H1 (cell line): ENCODE data around the gene PCF11. TPM values are rescaled to one million over a fixed set of nuclear protein-coding genes. Genes with fewer than 3 reads are reported as not detected.

ENCODE experiments used
- CTCF ChIA-PET: fragments of 300-600 bp; sonication (Branson Sonifier 250); formaldehyde crosslinking; loops from one replicate; lab custom pipeline; 2021; ENCODE audit not compliant: partially characterized antibody; lab: Charles Lee
- POLR2A ChIA-PET: fragments of 300-600 bp; sonication (Branson Sonifier 250); formaldehyde crosslinking; loops from one replicate; lab custom pipeline; 2021; ENCODE audit warnings: inconsistent platforms; ENCODE audit not compliant: partially characterized antibody; lab: Charles Lee
- DNase-seq, 2 experiments: peaks; one replicate each; pipeline versions ENCODE4 v3.0.0 to v3.0.0-alpha.2; 2010 to 2022; ENCODE audit warnings: low spot score in 2 of 2, low read depth in 1 of 2, mixed read lengths in 1 of 2
- FAIRE-seq: peaks from 2 replicates; lab custom pipeline; 2011; peaks lifted over from hg19 to GRCh38; lab: Jason Lieb, UNC
- H2AFZ ChIP-seq: 2 replicates; pipeline ENCODE4 v1.8.1; 2012; ENCODE audit warnings: low read length, inconsistent platforms
- H2AK5ac ChIP-seq: 2 replicates; pipeline ENCODE4 v1.6.1; 2013; ENCODE audit warnings: low read depth, low read length
- H2BK120ac ChIP-seq: replicated peaks from 2 replicates; pipeline ENCODE3; 2013; ENCODE audit warnings: low read depth, low read length, inconsistent platforms
- H2BK12ac ChIP-seq: 2 replicates; pipeline ENCODE4 v1.6.1; 2013; ENCODE audit warnings: low read depth, low read length
- H2BK15ac ChIP-seq: 2 replicates; pipeline ENCODE4 v1.6.1; 2013; ENCODE audit warnings: low read length
- H2BK20ac ChIP-seq: 2 replicates; pipeline ENCODE4 v1.6.1; 2013; ENCODE audit warnings: low read length
- H2BK5ac ChIP-seq: 2 replicates; pipeline ENCODE4 v1.6.1; 2013; ENCODE audit warnings: low read depth, low read length
- H3K14ac ChIP-seq: 2 replicates; pipeline ENCODE4 v1.6.1; 2013; ENCODE audit warnings: inconsistent platforms; ENCODE audit not compliant: insufficient read length
- H3K18ac ChIP-seq: 2 replicates; pipeline ENCODE4 v1.6.1; 2013; ENCODE audit warnings: low read length; ENCODE audit errors: extremely low read depth
- H3K23ac ChIP-seq: 2 replicates; pipeline ENCODE4 v1.6.1; 2013; ENCODE audit warnings: inconsistent platforms; ENCODE audit not compliant: insufficient read length
- H3K23me2 ChIP-seq: 2 replicates; pipeline ENCODE4 v1.6.1; 2013; ENCODE audit warnings: low read depth, low read length
- H3K27ac ChIP-seq: 2 replicates; pipeline ENCODE4 v1.6.1; 2011; ENCODE audit warnings: low read depth, low read length, inconsistent platforms
- H3K27me3 ChIP-seq, 4 experiments: replicated peaks in 1 of 4; 1 replicate in 1 of 4; 2 replicates in 3 of 4; pipeline versions ENCODE4 v1.6.1 to v1.8.1; 2011 to 2013; ENCODE audit warnings: low read length in 3 of 4, mild to moderate bottlenecking in 3 of 4, inconsistent platforms in 2 of 4, mixed read lengths in 2 of 4, moderate library complexity in 1 of 4; ENCODE audit not compliant: control insufficient read depth in 3 of 4, insufficient read depth in 3 of 4; ENCODE audit errors: extremely low read depth in 1 of 4
- H3K36me3 ChIP-seq, 4 experiments: 2 replicates each; pipeline versions ENCODE4 v1.6.1 to v1.8.1; 2011 to 2013; ENCODE audit warnings: mild to moderate bottlenecking in 4 of 4, low read length in 3 of 4, moderate library complexity in 2 of 4, control low read depth in 1 of 4, inconsistent platforms in 1 of 4; ENCODE audit not compliant: insufficient read depth in 4 of 4, control insufficient read depth in 2 of 4
- H3K4ac ChIP-seq: replicated peaks from 2 replicates; pipeline ENCODE3; 2013; ENCODE audit warnings: low read length, low read depth, mixed read lengths, inconsistent platforms; ENCODE audit not compliant: insufficient read length
- H3K4me1 ChIP-seq, 4 experiments: replicated peaks in 1 of 4; 1 replicate in 1 of 4; 2 replicates in 3 of 4; pipeline versions ENCODE4 v1.6.1 to v1.8.1; 2011 to 2013; ENCODE audit warnings: low read length in 3 of 4, inconsistent platforms in 2 of 4, mixed read lengths in 1 of 4; ENCODE audit not compliant: insufficient read depth in 4 of 4, control insufficient read depth in 3 of 4
- H3K4me2 ChIP-seq, 2 experiments: 2 replicates each; pipeline versions ENCODE4 v1.6.1 to v1.8.1; 2011 to 2013; ENCODE audit warnings: low read depth in 2 of 2, low read length in 2 of 2, control low read depth in 1 of 2, inconsistent platforms in 1 of 2, mild to moderate bottlenecking in 1 of 2; ENCODE audit not compliant: insufficient read depth in 1 of 2
- H3K4me3 ChIP-seq, 4 experiments: fragments of 200-600, 300-600 bp in 1 of 4; sonication (generic), shearing (Covaris generic), sonication (Bioruptor Twin) in 1 of 4; 2 replicates each; pipeline versions ENCODE4 v1.5.1 to v1.8.1; 2011 to 2016; ENCODE audit warnings: low read length in 4 of 4, low read depth in 3 of 4, control low read depth in 2 of 4, inconsistent platforms in 2 of 4, mild to moderate bottlenecking in 2 of 4, mixed read lengths in 1 of 4, moderate library complexity in 1 of 4; ENCODE audit not compliant: insufficient read depth in 2 of 4; ENCODE audit errors: extremely low read depth in 1 of 4
- H3K56ac ChIP-seq: replicated peaks from 2 replicates; pipeline ENCODE3; 2013; ENCODE audit warnings: low read depth, mild to moderate bottlenecking, mixed read lengths, low read length, inconsistent platforms; ENCODE audit not compliant: insufficient read length
- H3K79me1 ChIP-seq: 2 replicates; pipeline ENCODE4 v1.6.1; 2013; ENCODE audit warnings: low read depth, low read length, control low read depth
- H3K79me2 ChIP-seq, 2 experiments: 2 replicates each; pipeline versions ENCODE4 v1.6.1 to v1.8.1; 2012 to 2013; ENCODE audit warnings: low read length in 2 of 2, mild to moderate bottlenecking in 2 of 2, inconsistent platforms in 1 of 2; ENCODE audit not compliant: insufficient read depth in 2 of 2, control insufficient read depth in 1 of 2
- H3K9ac ChIP-seq, 4 experiments: replicated peaks in 1 of 4; 1 replicate in 1 of 4; 2 replicates in 3 of 4; pipeline versions ENCODE4 v1.6.1 to v1.8.1; 2011 to 2013; ENCODE audit warnings: low read depth in 3 of 4, low read length in 3 of 4, control low read depth in 2 of 4, mild to moderate bottlenecking in 2 of 4, moderate library complexity in 2 of 4, inconsistent platforms in 1 of 4; ENCODE audit errors: extremely low read depth in 1 of 4
- H3K9me3 ChIP-seq, 2 experiments: 2 replicates each; pipeline versions ENCODE4 v1.6.1 to v1.8.1; 2012 to 2013; ENCODE audit warnings: mild to moderate bottlenecking in 2 of 2, moderate library complexity in 2 of 2, control low read depth in 1 of 2, inconsistent platforms in 1 of 2, low read depth in 1 of 2, low read length in 1 of 2, mixed read lengths in 1 of 2; ENCODE audit not compliant: insufficient read depth in 2 of 2
- H4K20me1 ChIP-seq, 2 experiments: replicated peaks in 1 of 2; 2 replicates each; pipeline versions ENCODE3 to v1.8.1; 2011 to 2013; ENCODE audit warnings: inconsistent platforms in 2 of 2, low read length in 2 of 2, mild to moderate bottlenecking in 1 of 2; ENCODE audit not compliant: insufficient read depth in 2 of 2, control insufficient read depth in 1 of 2
- H4K5ac ChIP-seq: 2 replicates; pipeline ENCODE4 v1.6.1; 2013; ENCODE audit warnings: low read length, low read depth, mixed read lengths, inconsistent platforms; ENCODE audit not compliant: insufficient read length
- H4K8ac ChIP-seq: 2 replicates; pipeline ENCODE4 v1.8.0; 2013; ENCODE audit warnings: mild to moderate bottlenecking, moderate library complexity, low read length, inconsistent platforms; ENCODE audit not compliant: insufficient read depth; ENCODE audit errors: extremely low read depth
- H4K91ac ChIP-seq: replicated peaks from 2 replicates; pipeline ENCODE3; 2013; ENCODE audit warnings: low read length, mixed read lengths, inconsistent platforms; ENCODE audit not compliant: insufficient read length
- CREB1 ChIP-seq: IDR thresholded peaks from 2 replicates; pipeline ENCODE4 v1.6.1; 2012; ENCODE audit warnings: inconsistent platforms
- FOSL1 ChIP-seq: IDR thresholded peaks from 2 replicates; pipeline ENCODE4 v1.6.1; 2011; ENCODE audit warnings: mild to moderate bottlenecking, low read depth, low read length, moderate library complexity; ENCODE audit not compliant: insufficient read depth
- JUND ChIP-seq: IDR thresholded peaks from 2 replicates; pipeline ENCODE4 v1.6.1; 2011; ENCODE audit warnings: mild to moderate bottlenecking, improper control_type of control experiment, low read length
- PHF8 ChIP-seq: fragments of 200-600 bp; sonication (generic); conservative IDR thresholded peaks from 2 replicates; pipeline ENCODE4 v1.7.1; 2012; ENCODE audit warnings: low read depth, mild to moderate bottlenecking, inconsistent platforms, low read length, moderate library complexity
- YY1 ChIP-seq: IDR thresholded peaks from 2 replicates; pipeline ENCODE4 v1.6.1; 2011; ENCODE audit warnings: low read depth, mild to moderate bottlenecking, low read length
- WGBS, 2 experiments: shearing (Covaris generic) in 1 of 2; methylation state at CpG; one replicate each; pipeline versions ENCODE4 v1.1.6 to v1.1.7; 2013 to 2015; ENCODE audit warnings: low lambda C conversion rate in 2 of 2, mixed read lengths in 2 of 2, inconsistent platforms in 1 of 2, low coverage in 1 of 2, missing lambda C conversion rate in 1 of 2; ENCODE audit not compliant: insufficient replicate concordance in 2 of 2, insufficient coverage in 1 of 2, insufficient read length in 1 of 2; ENCODE audit errors: extremely low coverage in 1 of 2, missing lambda C conversion rate in 1 of 2; 5-methylcytosine and 5-hydroxymethylcytosine counted together
- polyA plus RNA-seq, 7 experiments: library from polyadenylated mRNA; depleted of rRNA in 3 of 7; stranded (reverse) in 5 of 7; unstranded in 2 of 7; fragments of >200 nt in 5 of 7; fragments of 200-250 nt in 2 of 7; gene quantifications; 1 replicate in 5 of 7; 2 replicates in 1 of 7; 4 replicates in 1 of 7; pipeline versions ENCODE4 v1.2.1 to v1.2.3, GENCODE V29; 2011 to 2013; ENCODE audit warnings: missing spikeins in 2 of 7, mixed read lengths in 2 of 7
- total RNA-seq: library from RNA; stranded (reverse); fragmentation: NEBNext Ultra II Directional; extraction: Animal tissue kit (Norgen Biotek cat#: 25700); gene quantifications from 2 replicates; pipeline ENCODE4 v1.2.1, GENCODE V29; 2021

The PCF11 gene
- total and polyA plus RNA-seq, 2 of the 8 experiments (the other 6 are each of a cell fraction or from before 2014, with no cell fraction given), result 25.1 to 47.7 TPM

DNA sequence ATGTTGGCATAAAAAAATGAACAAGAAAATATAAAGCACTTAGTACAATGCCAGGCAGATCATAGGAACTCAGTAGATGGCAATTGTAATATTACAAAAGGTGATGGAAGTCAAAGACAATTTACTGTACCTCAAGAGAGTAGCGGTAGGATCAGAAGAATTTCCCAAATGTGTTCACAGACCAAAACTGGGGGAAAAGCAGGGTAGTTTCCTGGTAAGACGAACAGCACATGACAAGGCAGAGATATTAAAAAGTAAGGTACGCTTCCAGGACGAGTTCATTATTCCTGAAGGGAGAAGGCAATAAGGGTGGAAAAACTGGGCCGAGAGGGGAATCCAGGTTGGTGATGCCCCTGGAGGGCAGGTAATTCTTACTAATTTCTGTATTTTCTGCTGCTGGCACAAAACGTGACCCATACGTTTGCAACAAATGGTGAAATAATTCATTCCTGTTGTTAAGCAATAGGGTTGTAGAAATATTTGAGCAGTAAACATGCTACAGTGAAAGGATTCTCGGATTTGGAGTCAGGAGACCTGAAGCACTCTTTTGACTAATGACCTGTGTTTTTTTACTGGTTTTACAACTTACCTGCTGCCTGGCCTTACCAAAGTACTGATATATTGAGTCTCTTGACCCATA is 35.8 kb downstream of the PCF11 start:
- Histone ChIP-seq H2AK5ac (no peak overlapping the region), H4K8ac (no peak overlapping the region), H3K4me3 (peak overlapping the region; percentile 65 to 99 (median 95)), H3K18ac (no peak overlapping the region), H3K79me2 (peaks cover 5 to 16% of the 10 kb centered on the region in 2 experiments), H3K79me1 (0 out of 2 replicates have a peak, but pooled peaks cover 4% of the 10 kb centered on the region), H4K20me1 (no peaks in the 10 kb centered on the region), H3K27ac (peak overlapping the region; percentile 74), H3K9me3 (no peaks in the 10 kb centered on the region), H2BK5ac (no peak overlapping the region), H3K4me2 (peak overlapping the region; percentile 97), H4K91ac (no peak overlapping the region), H3K9ac (peak overlapping the region; percentile 73 to 87 (median 86)), H3K14ac (no peak overlapping the region), H4K5ac (no peak overlapping the region), H3K27me3 (peaks cover 0 to 2% (median 0%) of the 10 kb centered on the region in 4 experiments; a peak in 2 of 7 replicates), H2BK20ac (no peak overlapping the region), H3K4me1 (peaks cover 0 to 2% (median 0%) of the 10 kb centered on the region in 4 experiments; a peak in 1 of 7 replicates), H2BK15ac (no peak overlapping the region), H3K23ac (no peak overlapping the region), H3K36me3 (peaks cover 4 to 35% (median 12%) of the 10 kb centered on the region in 4 experiments; a peak in 7 of 8 replicates), H3K56ac (no peak overlapping the region), H3K4ac (no peak overlapping the region), H2BK12ac (no peak overlapping the region), H2BK120ac (no peak overlapping the region), H2AFZ (peak overlapping the region; percentile 91; the same call in 1 of the 2 replicates), H3K23me2 (peaks cover 10% of the 10 kb centered on the region)
- no peak for TF ChIP-seq CREB1
- TF ChIP-seq YY1, result no peak
- TF ChIP-seq JUND, result no peak
- no peak for TF ChIP-seq FOSL1
- no peak for TF ChIP-seq PHF8
- WGBS, 2 experiments, result 36% methylated on average over 8 of the region's 8 CpGs; no CpG with 5 or more reads in 1 of the 2 experiments
- ChIA-PET CTCF (no interaction called here), POLR2A (interaction anchor here (1.0 to 3.6 kb wide), 2 partner anchors 36 to 87 kb away, joined by 3 to 17 read pairs; partner anchors contain the start of gene PCF11)
- DNase-seq, result no peak
- FAIRE-seq, result no peak
